Gastroesophageal sphincter (tissue), 4 donors: ENCODE data around the gene PHF21B. TPM values are rescaled to one million over a fixed set of nuclear protein-coding genes. Genes with fewer than 3 reads are reported as not detected.
"Not testable (repeated sequence)": the region's sequence is repeated elsewhere in the genome, so short reads cannot be mapped to it uniquely, and the experiment has no call there.

Source experiments
- ATAC-seq: fragments of 150-250 bp; one replicate; pipeline ENCODE4 v1.9.1; 2016; ENCODE audit warnings: mild to moderate bottlenecking, moderate library complexity
- H3K27ac ChIP-seq, 4 donors: fragments of 200-600 bp; sonication (generic) in 3 of 4; 1 replicate in 3 of 4; 2 replicates in 1 of 4; pipeline ENCODE4 v1.5.1; 2016 to 2019
- H3K27me3 ChIP-seq: fragments of 200-600 bp; sonication (generic); one replicate; pipeline ENCODE4 v1.5.1; 2019
- H3K36me3 ChIP-seq, 2 donors: fragments of 200-600 bp; sonication (generic); one replicate each; pipeline ENCODE4 v1.5.1; 2019; ENCODE audit warnings: control low read depth in 1 of 2
- H3K4me1 ChIP-seq, 3 donors: fragments of 200-600 bp; sonication (generic); 1 replicate in 2 of 3; 2 replicates in 1 of 3; pipeline ENCODE4 v1.5.1; 2016 to 2019; ENCODE audit warnings: control low read depth in 2 of 3
- H3K4me3 ChIP-seq, 2 donors: fragments of 200-600 bp; sonication (generic); one replicate each; pipeline ENCODE4 v1.5.1; 2019; ENCODE audit warnings: mild to moderate bottlenecking in 1 of 2, moderate library complexity in 1 of 2
- H3K9me3 ChIP-seq, 3 donors: fragments of 200-600 bp; sonication (generic); one replicate each; pipeline ENCODE4 v1.5.1; 2017 to 2019; ENCODE audit warnings: control low read depth in 2 of 3
- CTCF ChIP-seq, 4 experiments: fragments of 200-600 bp in 2 of 4; fragments of 450-650 bp in 2 of 4; sonication (generic) in 1 of 4; IDR thresholded peaks; one replicate each; pipeline ENCODE4 v1.5.1; 2017 to 2019; ENCODE audit warnings: antibody characterized with exemption in 4 of 4, mild to moderate bottlenecking in 2 of 4, moderate library complexity in 2 of 4
- EP300 ChIP-seq: sonication (generic); formaldehyde crosslinking; IDR thresholded peaks from one replicate; pipeline ENCODE4 v1.6.1; 2017; ENCODE audit warnings: antibody characterized with exemption, mild to moderate bottlenecking
- POLR2A ChIP-seq, 2 donors: fragments of 450-650 bp; IDR thresholded peaks; one replicate each; pipeline ENCODE4 v1.6.1; 2017; ENCODE audit warnings: antibody characterized with exemption in 2 of 2, mild to moderate bottlenecking in 2 of 2, moderate library complexity in 1 of 2
- POLR2AphosphoS5 ChIP-seq: sonication (generic); formaldehyde crosslinking; IDR thresholded peaks from one replicate; pipeline ENCODE4 v1.6.1; 2017; ENCODE audit warnings: antibody characterized with exemption
- WGBS, 2 donors: methylation state at CpG; one replicate each; pipeline ENCODE4 v1.1.5; 2018; ENCODE audit warnings: low coverage in 1 of 2; 5-methylcytosine and 5-hydroxymethylcytosine counted together
- total RNA-seq, 4 donors: library from RNA; depleted of rRNA; stranded (reverse); fragments of >200 nt; gene quantifications; one replicate each; pipeline ENCODE4 v1.1.0, GENCODE V29; 2016

PHF21B gene
- total RNA-seq, 4 donors from 2014 or later: 0.31 to 5.1 (median 1.4) TPM

- ATAC-seq: no peak
- peaks cover 5% of the 10 kb centered on the region for H3K27me3 ChIP-seq
- H3K27ac ChIP-seq: no peak overlapping the region
- no peak for TF ChIP-seq EP300
- TF ChIP-seq CTCF (IDR thresholded peaks at IDR 0.05): no peak
- TF ChIP-seq POLR2A (IDR thresholded peaks at IDR 0.05): no peak
- no peak for TF ChIP-seq POLR2AphosphoS5
- peaks cover 0 to 8% (median 0%) of the 10 kb centered on the region in 3 donors for H3K9me3 ChIP-seq
- peaks cover 0 to 22% of the 10 kb centered on the region in 2 donors for H3K36me3 ChIP-seq
- H3K4me3 ChIP-seq: no peak overlapping the region
- no peaks in the 10 kb centered on the region for H3K4me1 ChIP-seq
- WGBS, 2 donors: 85 to 90% methylated on average over 2 to 6 of the region's 6 CpGs
Measured at GRCh38 chr22:44909241-44909640, 100.6 kb downstream of the PHF21B start.

DNA sequence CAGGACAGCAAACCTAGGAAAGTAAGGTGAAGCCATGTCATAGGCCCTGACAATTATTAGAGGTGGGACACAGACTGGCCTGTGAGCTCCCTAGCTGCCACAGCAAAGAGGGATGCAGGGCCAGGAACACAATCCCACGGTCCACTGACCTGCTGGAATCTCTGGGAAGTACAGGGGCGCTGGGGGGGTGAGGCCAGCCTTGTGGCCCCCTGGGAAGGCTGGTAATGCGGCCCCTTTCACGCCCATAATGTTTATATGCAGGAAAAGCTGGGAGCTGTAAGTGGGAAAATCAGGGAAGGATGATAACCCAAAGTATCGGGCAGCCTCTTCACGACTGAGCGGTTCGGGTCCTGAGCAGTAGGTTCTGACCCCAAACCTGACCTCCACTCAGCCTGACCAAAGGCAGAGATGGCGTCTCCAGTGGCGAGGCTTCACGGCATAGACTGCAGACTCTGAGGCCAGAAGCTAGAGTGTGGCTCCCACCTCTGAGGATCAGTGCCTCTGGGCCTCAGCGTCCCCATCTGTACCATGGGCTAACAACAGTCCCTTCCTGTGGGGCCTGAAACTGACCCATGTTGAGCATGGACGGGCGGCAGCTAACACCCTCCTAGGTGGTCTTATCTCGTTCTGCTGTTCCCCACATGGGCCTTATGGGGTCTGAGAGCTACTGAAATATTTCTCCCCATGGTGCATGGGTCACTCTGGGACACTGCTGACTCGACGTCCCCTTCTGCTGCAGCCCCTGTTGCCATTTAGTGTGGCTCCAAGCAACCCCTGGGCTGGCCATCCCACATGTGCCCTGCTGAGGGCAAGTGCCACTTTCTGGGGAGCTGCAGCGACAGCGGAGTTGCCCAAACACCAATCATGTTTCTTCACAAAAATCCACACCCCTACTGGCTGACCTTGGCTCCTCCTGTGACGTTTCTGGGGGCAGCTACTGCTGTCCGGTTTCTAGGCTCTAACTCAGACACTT lies 101.8 kb downstream of the PHF21B start:
- 84 to 88% methylated on average over 6 to 10 of the region's 21 CpGs for WGBS, 2 donors
- H3K27ac ChIP-seq: no peak overlapping the region
- peaks cover 5% of the 10 kb centered on the region for H3K27me3 ChIP-seq
- peaks cover 0 to 8% (median 0%) of the 10 kb centered on the region in 3 donors for H3K9me3 ChIP-seq
- H3K36me3 ChIP-seq: peaks cover 0 to 15% of the 10 kb centered on the region in 2 donors
- no peak overlapping the region for H3K4me3 ChIP-seq
- ATAC-seq: no peak
- H3K4me1 ChIP-seq: no peaks in the 10 kb centered on the region
- no peak for TF ChIP-seq EP300
- TF ChIP-seq POLR2A (IDR thresholded peaks at IDR 0.05): no peak
- TF ChIP-seq POLR2AphosphoS5: no peak
- no peak for TF ChIP-seq CTCF (IDR thresholded peaks at IDR 0.05)

GRCh38 chr22:44906999-44907644 lies 102.7 kb downstream of the PHF21B start:
- H3K4me1 ChIP-seq: no peaks in the 10 kb centered on the region
- TF ChIP-seq POLR2A (IDR thresholded peaks at IDR 0.05) (no peak), CTCF (IDR thresholded peaks at IDR 0.05) (no peak)
- H3K4me3 ChIP-seq: no peak overlapping the region
- peaks cover 5% of the 10 kb centered on the region for H3K27me3 ChIP-seq
- WGBS, 2 donors: 97% methylated on average over 3 of the region's 18 CpGs; no CpG with 5 or more reads in 1 of the 2 donors
- ATAC-seq: no peak
- H3K36me3 ChIP-seq: peaks cover 0 to 14% of the 10 kb centered on the region in 2 donors
- H3K9me3 ChIP-seq: peaks cover 0 to 17% (median 0%) of the 10 kb centered on the region in 3 donors
- no peak overlapping the region for H3K27ac ChIP-seq

DNA sequence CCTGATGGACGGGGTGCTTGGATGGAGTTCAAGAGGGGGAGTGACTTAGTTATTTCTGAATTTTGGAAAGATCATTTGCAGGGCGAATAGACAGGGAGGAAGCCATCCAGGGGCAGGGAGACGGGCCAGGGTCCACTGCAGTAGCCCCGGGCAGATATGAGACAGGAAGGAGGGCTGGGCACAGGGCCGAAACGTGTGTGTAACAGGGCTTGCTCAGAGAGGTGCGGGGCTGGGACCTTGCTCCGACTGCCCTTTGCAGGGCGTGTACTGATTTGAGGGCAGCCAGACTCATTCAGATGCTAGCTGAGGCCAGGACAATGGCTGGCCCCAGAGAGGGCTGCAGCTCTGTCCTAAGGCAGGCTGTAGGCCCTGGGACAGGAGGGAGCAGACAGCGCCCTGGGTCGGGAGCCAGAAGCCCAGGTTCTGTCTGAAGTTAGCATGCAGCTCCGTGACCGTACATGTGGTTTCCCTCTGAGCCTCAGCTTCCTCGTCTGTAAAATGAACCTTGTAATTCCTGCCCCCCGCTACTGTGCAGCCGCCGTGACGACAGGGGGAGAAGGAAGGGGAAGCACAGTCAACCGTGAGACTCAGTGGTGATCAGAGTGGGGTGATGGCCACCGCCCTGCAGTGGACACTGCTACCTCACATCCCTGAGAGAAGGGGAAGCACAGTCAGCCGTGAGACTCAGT lies 103.4 kb downstream of the PHF21B start:
- 89 to 94% methylated on average over 3 to 16 of the region's 21 CpGs for WGBS, 2 donors
- Histone ChIP-seq H3K27me3 (peaks cover 5% of the 10 kb centered on the region), H3K4me3 (no peak overlapping the region), H3K9me3 (peaks cover 0 to 21% (median 0%) of the 10 kb centered on the region in 3 donors), H3K27ac (no peak overlapping the region), H3K36me3 (peaks cover 0 to 8% of the 10 kb centered on the region in 2 donors), H3K4me1 (no peaks in the 10 kb centered on the region)
- no peak for ATAC-seq
- TF ChIP-seq POLR2A (IDR thresholded peaks at IDR 0.05) (no peak), CTCF (IDR thresholded peaks at IDR 0.05) (no peak), POLR2AphosphoS5 (no peak), EP300 (no peak)

GRCh38 chr22:44904492-44905152 lies 105.2 kb downstream of the PHF21B start:
- Histone ChIP-seq H3K27me3 (peaks cover 10% of the 10 kb centered on the region), H3K9me3 (peaks cover 0 to 34% (median 0%) of the 10 kb centered on the region in 3 donors)
- not testable (repeated sequence) for H3K4me1 ChIP-seq, ATAC-seq, H3K4me3 ChIP-seq, H3K27ac ChIP-seq, H3K36me3 ChIP-seq
- WGBS, 2 donors: 40 to 66% methylated on average over 2 to 3 of the region's 5 CpGs

DNA sequence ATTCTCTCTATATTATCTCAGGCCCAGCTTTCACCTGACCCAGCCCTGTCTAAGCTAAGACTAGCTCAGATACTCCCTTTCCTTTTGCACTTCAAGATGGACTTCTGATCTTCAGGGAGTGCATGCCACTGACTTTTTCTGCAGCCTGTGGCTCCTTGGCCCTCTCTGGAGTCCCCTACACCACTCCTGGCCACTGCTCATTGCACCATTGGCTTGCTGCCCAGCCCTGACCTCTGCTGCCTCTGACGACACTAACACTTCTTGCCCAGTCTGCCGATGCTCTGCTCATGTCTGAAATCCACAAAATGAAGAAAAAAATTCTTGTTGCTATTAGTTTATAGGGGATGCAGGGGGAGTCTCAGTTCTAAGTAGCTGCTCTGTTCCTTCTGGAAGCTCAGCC lies 106.6 kb downstream of the PHF21B start:
- no CpG with 5 or more reads among the region's 2 CpGs for WGBS, 2 donors
- Histone ChIP-seq H3K9me3 (peaks cover 0 to 34% (median 0%) of the 10 kb centered on the region in 3 donors), H3K27me3 (peaks cover 10% of the 10 kb centered on the region)
- not testable (repeated sequence) for H3K4me3 ChIP-seq, H3K4me1 ChIP-seq, ATAC-seq, H3K27ac ChIP-seq, H3K36me3 ChIP-seq
